H1 (cell line): ENCODE data around the gene ATP6V0E2. TPM values are rescaled to one million over a fixed set of nuclear protein-coding genes. Genes with fewer than 3 reads are reported as not detected.

Experiments used
- CBX8 ChIP-seq: fragments of 300-800, 300-1000 bp; sonication (generic); IDR thresholded peaks from 2 replicates; pipeline ENCODE4 v1.7.1; 2016; ENCODE audit warnings: low read depth, low read length, borderline replicate concordance
- CHD7 ChIP-seq: fragments of 300-600 bp; sonication (generic); IDR thresholded peaks from 2 replicates; pipeline ENCODE4 v1.7.1; 2012; ENCODE audit warnings: low read length, moderate library complexity, mild to moderate bottlenecking, inconsistent platforms; ENCODE audit not compliant: insufficient replicate concordance
- RFX5 ChIP-seq: IDR thresholded peaks from 2 replicates; pipeline ENCODE4 v1.6.1; 2011; ENCODE audit warnings: low read depth, low read length, improper control_type of control experiment, borderline replicate concordance
- SP1 ChIP-seq: IDR thresholded peaks from 2 replicates; pipeline ENCODE4 v1.6.1; 2011; ENCODE audit warnings: low read depth, low read length
- polyA plus RNA-seq, 7 experiments: library from polyadenylated mRNA; depleted of rRNA in 3 of 7; stranded (reverse) in 5 of 7; unstranded in 2 of 7; fragments of >200 nt in 5 of 7; fragments of 200-250 nt in 2 of 7; gene quantifications; 1 replicate in 5 of 7; 2 replicates in 1 of 7; 4 replicates in 1 of 7; pipeline versions ENCODE4 v1.2.1 to v1.2.3, GENCODE V29; 2011 to 2013; ENCODE audit warnings: missing spikeins in 2 of 7, mixed read lengths in 2 of 7
- total RNA-seq: library from RNA; stranded (reverse); fragmentation: NEBNext Ultra II Directional; extraction: Animal tissue kit (Norgen Biotek cat#: 25700); gene quantifications from 2 replicates; pipeline ENCODE4 v1.2.1, GENCODE V29; 2021

ATP6V0E2 gene
- total and polyA plus RNA-seq, 2 of the 8 experiments (the other 6 are each of a cell fraction or from before 2014, with no cell fraction given), result 26.1 to 47.9 TPM

- TF ChIP-seq CHD7 (no peak), RFX5 (no peak), CBX8 (no peak), SP1 (no peak)
These were observed 10.2 kb downstream of the ATP6V0E2 start (continued) for GRCh38 chr7:149884016-149884415.
